ENCODE measurements around the gene ATRNL1. TPM values are rescaled to one million over a fixed set of nuclear protein-coding genes. Genes with fewer than 3 reads are reported as not detected.

The ATRNL1 gene
- total and polyA plus RNA-seq, 2 experiments from 2014 or later, result 4.8 to 29.7 TPM

- no peak for TF ChIP-seq ETS1 (IDR thresholded peaks at IDR 0.05)
- no peak for TF ChIP-seq ZNF331 (CRISPR knock-in tag; IDR thresholded peaks at IDR 0.05; ENCODE audit: low read depth)
- no peak for TF ChIP-seq CTCF (conservative IDR thresholded peaks at IDR 0.05; ENCODE audit: low read depth in 2 of 2)
- no peak for TF ChIP-seq STAT1 (IDR thresholded peaks at IDR 0.05; ENCODE audit: unreplicated experiment)
- TF ChIP-seq ZNF114 (CRISPR knock-in tag; IDR thresholded peaks at IDR 0.05), result no peak
- no peak for TF ChIP-seq CREB1 (CRISPR knock-in tag; IDR thresholded peaks at IDR 0.05; ENCODE audit: low read depth)
- no peak for TF ChIP-seq POLR2AphosphoS5 (IDR thresholded peaks at IDR 0.05; ENCODE audit: low read depth)
- TF ChIP-seq NANOG (IDR thresholded peaks at IDR 0.05; ENCODE audit: borderline replicate concordance), result no peak
- no peak for TF ChIP-seq JUNB (IDR thresholded peaks at IDR 0.05; ENCODE audit: unreplicated experiment)
- no peak for TF ChIP-seq EZH2phosphoT487 (IDR thresholded peaks at IDR 0.05; ENCODE audit: unreplicated experiment)
Observed at GRCh38 chr10:115953281-115953680, 860.1 kb downstream of the ATRNL1 start (continued).

- Histone ChIP-seq H3K27ac (ENCODE audit: low read depth) (no peak overlapping the region), H3K79me2 (replicated peaks; ENCODE audit: insufficient read depth) (no peaks in the 10 kb centered on the region), H2AFZ (0 out of 2 replicates have a peak overlapping the region, but pooled peaks have one; percentile 6), H3K36me3 (ENCODE audit: insufficient read depth) (no peaks in the 10 kb centered on the region), H3K9me2 (ENCODE audit: insufficient read depth) (no peaks in the 10 kb centered on the region; the same call in 1 of the 2 replicates), H3K4me2 (0 out of 2 replicates have a peak overlapping the region, but pooled peaks have one; percentile 53), H3K27me3 (ENCODE audit: insufficient read depth) (no peaks in the 10 kb centered on the region), H3K4me1 (ENCODE audit: insufficient read depth) (peaks cover 26% of the 10 kb centered on the region), H3K4me3 (no peak overlapping the region), H4K20me1 (replicated peaks; ENCODE audit: insufficient read depth) (no peaks in the 10 kb centered on the region), H3F3A (replicated peaks; ENCODE audit: low read depth) (no peaks in the 10 kb centered on the region)
- ATAC-seq (no peak), DNase-seq (ENCODE audit: low spot score) (no peak)
- Mint-ChIP-seq H3K4me3 (no peak overlapping the region), H3K4me1 (peaks cover 23% of the 10 kb centered on the region), H3K27ac (no peak overlapping the region), H3K9me3 (no peaks in the 10 kb centered on the region), H3K36me3 (ENCODE audit: low read depth) (no peaks in the 10 kb centered on the region), H3K27me3 (ENCODE audit: insufficient read depth, low read depth, poor library complexity) (no peaks in the 10 kb centered on the region)
- TF ChIP-seq STAT1 (IDR thresholded peaks at IDR 0.05; ENCODE audit: unreplicated experiment), result no peak
- TF ChIP-seq EZH2phosphoT487 (IDR thresholded peaks at IDR 0.05; ENCODE audit: unreplicated experiment), result no peak
- no peak for TF ChIP-seq ZNF114 (CRISPR knock-in tag; IDR thresholded peaks at IDR 0.05)
- no peak for TF ChIP-seq ETS1 (IDR thresholded peaks at IDR 0.05)
- no peak for TF ChIP-seq NANOG (IDR thresholded peaks at IDR 0.05; ENCODE audit: borderline replicate concordance)
- TF ChIP-seq CTCF (conservative IDR thresholded peaks at IDR 0.05; ENCODE audit: low read depth in 2 of 2), result no peak
- no peak for TF ChIP-seq REST (IDR thresholded peaks at IDR 0.05; ENCODE audit: unreplicated experiment)
- TF ChIP-seq ZNF331 (CRISPR knock-in tag; IDR thresholded peaks at IDR 0.05; ENCODE audit: low read depth), result no peak
Observed at GRCh38 chr10:115953968-115954367, 860.8 kb downstream of the ATRNL1 start.

Measured in GM23338 (cell line).